HG02610 (cell line): ENCODE results near the gene CAMTA1.

ENCODE experiments used
- ATAC-seq: cut with Tn5 transposase; IDR thresholded peaks from one replicate; pipeline ENCODE4 v1.9.1; 2021; ENCODE audit warnings: mild to moderate bottlenecking, moderate library complexity; ENCODE audit not compliant: unreplicated experiment

The CAMTA1 gene

DNA sequence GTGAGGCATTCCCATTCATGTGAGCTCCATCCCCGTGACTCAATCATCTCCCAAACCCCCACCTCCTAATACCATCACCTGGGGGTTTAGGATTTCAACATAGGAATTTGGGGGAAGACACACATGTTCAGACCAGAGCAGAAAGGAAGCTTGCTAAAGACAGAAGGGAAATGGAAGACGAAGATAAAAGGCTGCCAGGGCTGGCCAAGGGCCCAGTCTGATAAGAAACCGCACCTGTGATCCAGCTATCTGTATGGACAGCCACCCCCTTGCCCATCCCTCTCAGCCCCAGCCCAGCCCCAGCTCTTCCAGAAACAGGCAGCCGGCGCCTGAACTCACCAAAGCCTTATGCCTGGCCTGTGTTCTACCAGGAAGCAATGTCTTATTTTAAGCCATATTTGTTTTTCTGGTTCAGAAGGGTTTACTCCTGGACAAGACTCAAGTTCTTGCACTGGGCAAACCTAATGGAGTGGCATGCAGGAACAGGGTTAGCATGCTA lies 787.4 kb downstream of the CAMTA1 start:
- no peak for ATAC-seq

DNA sequence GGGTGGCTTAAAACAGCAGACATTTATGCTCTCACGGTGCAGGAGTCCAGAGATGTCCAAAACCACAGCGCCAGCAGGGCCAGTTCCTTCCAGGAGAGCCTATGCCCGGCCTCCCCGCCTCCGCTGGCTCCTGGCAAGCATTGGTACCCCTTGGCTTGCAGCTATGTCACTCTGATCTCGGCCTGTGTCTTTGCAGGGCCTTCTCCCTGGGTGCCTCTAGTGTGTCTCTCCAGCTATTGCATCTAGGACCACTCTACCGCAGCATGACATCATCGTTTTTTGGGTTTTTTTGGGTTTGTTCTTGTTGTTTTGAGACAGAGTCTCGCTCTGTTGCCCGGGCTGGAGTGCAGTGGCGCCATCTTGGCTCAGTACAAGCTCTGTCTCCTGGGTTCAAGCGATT lies 788.2 kb downstream of the CAMTA1 start:
- ATAC-seq: no peak

DNA sequence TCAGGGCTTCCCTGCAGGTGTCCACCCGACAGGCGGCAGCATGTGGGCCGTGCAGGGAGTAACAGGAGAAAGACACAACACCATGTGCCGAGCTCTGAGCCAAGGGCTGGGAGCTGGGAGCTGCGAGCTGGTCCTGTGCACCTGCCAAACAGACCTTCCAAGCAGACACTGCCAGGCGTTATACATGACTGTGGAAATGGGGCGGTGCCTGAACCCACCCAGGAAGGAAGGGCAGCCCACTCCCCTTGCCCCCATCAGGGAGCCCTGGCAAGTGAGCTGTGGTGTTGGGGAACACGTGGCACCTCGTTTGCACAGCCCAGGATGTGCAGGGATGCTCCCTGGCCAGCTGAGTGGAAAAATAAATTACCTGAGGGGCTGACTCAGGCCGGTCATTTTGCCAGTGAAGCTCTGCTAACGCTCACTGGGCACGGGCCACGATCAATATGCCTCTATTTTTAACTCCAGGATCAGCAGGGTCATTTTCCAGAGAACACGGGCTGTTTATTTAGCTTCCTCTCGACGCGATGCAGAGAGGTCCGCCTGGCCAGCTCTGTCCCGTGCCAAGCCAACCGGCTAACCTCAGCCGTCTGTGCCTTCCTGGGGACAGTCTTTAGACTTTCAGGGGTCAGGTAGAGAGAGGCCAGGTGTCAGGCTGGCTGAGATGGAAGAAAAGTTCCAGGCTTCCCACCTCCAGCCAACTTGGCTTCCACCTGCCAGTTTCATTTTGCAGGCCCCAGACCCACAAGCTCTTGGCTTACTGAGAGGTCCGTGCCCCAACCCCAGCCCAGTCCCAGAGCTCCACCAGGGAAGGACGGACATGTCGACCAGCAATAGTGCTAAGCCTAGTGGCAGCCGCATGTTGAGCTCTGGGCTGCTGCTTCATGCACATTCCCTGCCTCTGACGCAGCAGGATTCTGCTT lies 789.1 kb downstream of the CAMTA1 start:
- ATAC-seq: no peak

DNA sequence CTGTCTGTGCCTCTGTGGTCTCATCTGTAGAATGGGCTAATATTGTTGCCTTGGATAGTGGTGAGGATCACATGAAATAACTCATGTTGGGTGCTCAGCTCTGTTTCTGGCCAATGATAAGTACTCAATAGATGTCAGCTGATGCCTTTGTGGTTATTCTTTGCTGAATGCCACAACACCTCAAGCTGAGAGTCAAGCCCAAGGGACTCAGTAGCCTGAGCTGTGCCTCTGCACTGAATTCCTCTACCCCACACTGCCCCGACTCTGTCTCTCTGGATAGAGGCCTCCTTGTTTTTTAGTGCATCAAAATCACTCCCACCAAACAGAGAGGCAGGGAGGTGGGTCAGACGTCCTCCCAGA lies 789.8 kb downstream of the CAMTA1 start:
- no peak for ATAC-seq

DNA sequence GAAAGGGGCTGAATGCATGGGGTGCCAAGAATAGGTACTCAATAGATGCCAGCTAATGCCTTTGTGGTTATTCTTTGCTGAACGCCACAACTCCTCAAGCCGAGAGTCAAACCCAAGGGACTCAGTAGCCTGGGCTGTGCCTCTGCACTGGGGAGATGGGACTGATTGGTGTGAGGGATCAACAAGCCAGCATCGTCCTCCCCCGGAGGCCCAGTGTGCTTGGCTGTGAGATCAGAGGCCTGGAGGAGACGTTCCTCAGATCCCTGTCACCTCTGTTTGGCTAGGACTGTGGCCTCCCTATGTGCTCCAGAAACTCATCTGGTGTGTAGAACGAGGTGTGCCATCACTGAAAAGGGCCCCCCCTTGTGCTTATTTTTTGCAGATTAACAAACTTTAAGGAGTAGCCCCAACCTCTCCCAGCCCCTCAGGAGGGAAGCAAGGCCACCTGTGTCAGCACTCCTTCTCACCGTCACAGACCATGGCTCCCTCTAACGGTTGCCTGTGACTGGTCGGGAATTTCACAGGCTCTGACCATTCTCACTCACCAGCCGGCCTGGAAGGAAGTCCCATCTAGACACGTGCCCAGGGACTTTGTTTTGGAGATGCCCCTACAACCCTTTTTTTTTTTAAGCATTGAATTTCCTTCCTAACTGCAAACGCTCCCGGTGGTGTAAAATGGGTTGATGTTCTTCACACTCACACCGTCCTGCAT lies 791.8 kb downstream of the CAMTA1 start:
- ATAC-seq: no peak

DNA sequence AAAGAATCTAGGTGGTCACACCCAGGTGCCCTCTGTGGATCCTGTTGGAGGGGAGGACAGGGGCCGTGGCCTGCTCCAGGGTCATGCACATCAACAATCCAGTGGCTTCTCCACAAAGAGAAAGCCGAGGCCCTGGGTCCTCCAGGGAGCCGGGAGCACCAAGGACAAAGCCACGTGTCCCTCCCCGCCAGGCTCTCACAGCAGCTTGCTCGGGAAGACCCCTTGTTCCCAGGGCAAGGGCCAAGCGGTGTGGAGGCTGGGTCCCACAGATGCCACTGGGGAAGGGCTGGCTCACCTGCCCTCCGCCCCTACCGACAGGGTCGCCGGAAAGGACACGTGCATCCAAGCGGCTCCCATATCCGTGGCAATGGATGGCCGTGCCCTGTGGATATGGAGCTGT lies 793.0 kb downstream of the CAMTA1 start:
- ATAC-seq: no peak

DNA sequence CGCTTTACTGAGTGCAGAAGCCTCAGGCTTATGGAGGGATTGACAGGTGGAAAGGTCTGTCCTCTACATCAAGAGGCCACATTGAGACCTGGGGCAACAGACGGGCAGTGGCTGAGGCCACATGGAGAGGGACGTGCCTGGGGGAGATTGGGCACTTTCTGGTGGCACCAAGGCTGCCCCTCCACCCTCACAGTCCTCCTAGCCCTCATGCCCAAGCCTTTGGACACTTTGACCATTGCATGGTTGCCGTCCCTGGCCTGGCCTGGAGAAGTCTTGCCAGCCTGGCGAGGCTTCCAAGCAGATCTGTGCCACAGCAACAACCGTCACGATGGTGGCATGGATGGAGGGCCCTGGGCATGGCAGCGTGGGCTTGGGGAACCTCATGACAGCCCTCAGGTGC lies 793.8 kb downstream of the CAMTA1 start:
- no peak for ATAC-seq

DNA sequence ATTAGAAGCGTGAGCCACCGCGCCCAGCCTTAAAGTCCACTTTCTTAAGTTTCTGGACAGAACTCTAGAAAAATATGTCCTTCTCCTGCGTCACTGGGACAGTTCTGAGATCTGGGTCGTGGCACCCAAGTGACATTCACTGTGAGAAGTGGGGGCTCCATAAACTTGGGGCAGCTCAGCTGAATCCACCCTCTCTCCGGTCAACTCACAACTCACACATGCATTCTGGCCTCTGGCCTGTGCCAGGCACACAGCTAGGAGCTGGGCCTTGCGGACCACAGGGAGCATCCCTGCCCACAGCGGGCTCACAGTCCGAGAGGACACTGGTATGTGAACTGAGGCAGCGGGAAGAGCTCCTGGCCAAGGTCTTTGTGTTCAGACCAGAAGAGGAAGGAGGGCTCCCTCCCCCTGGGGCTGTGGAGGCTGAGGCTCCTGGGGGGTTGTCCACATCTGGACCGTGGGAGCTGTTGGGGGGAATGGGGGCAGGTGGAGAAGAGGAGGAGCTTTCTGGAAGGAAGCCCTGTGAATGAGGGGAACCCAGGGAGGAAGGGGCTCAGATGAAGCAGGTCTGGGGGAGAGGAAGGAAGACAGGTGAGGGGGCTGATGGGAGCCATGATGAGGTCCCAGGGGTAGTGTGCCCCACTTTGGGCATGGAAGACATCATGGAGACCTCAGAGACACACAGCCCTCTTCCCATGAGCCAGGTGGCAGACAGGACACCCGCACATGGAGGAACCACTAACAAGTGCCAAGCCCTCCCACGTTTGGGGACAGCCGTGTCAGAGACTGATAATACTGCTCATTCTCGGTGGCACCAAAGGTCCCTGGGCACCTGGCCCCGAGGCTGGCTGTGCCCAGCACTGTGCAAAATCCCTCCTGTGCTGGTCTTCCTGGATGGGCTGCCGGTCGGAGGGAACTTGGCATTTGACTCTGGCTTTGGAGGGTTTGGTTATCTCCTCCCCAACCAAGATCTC lies 794.9 kb downstream of the CAMTA1 start:
- ATAC-seq: no peak

DNA sequence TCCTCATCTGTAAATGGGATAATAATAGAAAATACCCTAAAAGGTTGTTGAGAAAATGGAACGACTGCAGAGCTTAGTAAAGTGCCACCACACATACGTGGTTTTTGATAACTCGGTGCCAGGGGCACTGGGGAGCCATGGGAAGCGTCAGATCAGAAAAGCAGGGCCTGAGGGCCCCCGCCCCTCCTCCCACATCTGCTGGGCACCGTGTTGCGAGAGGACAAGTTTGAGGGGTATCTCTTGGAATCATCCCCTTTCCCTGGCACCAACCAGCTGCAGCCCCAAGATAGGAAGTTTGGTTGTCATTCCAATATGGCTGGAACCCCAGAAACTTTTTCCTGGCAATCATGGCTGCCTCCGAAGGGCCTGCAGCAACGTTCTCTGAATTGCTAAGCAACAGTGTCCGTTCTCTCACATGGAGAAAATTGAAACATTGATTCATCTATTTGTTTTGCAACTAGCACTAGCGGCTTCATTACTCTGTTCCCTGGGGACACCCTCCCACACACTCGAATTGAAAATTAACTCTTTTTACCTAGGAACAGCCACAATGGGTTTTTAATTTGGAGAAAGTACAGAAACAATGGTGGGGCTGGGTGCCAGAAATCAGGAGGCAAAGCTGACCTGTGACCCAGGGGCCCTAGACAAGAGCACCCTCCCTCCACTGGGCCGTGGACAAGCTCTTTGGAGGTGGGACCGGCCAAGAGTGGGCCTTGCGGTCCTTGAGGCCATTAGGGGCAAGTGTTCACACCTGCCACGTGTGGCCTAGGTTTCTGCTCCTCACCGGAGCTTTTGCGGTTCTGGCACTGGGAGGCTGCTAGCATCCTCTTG lies 795.9 kb downstream of the CAMTA1 start:
- no peak for ATAC-seq

DNA sequence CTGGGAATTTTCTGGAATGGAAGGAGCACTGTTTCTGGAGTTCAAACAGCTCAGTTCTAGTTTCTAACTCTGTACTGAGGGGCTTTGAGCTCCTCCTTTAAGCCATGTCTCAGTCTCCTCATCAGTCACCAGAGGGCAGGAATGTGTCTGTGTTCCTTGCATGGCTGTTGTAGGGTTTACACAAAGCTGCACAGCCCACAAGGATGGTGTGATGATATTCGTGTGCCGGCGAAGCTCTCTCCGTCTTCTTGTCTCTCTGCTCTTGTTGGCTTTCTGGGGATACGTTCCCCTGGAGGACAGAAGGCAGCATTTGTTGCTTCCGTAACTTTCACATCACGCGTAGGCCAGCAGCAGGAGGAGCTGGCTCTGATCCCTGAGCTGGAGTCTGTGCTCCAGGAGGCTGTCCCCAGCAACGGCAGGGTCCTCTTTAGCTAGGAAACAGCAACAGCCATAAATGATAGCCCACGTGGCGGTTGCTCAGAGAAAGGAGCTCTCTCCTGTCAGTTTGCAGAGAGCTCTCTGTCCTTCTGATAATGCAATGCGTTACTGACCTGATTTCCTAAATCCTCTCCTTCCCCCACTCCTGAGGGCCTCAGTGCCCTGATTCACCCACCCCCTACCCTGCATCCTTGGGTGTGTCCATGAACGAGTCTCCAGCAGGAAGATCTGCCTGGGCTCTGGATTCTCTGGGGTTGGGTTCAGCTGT lies 796.7 kb downstream of the CAMTA1 start:
- ATAC-seq: no peak

DNA sequence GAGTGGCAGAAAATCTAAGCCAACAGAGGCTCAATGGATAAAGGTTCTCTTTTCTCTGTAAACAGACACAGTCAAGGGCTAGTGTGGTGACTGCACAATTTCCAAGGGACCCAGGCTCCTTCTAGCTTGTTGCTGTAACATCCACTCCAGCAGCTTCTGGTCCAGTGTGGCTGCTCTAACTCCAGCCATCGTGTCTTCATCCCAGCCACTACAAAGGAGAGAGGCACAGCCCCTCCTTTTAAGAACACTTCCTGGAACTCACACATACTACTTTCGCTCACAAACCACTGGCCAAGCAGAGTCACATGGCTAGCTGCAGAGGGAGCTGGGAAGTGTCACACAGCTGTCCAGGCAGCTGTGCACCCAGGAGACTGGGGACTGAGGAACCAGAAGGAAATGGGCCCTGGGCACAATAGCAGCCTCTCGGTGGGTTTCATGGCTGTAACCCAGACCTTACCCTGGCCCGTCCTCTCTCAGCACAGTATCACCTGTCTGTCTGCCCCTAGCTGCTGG lies 797.3 kb downstream of the CAMTA1 start:
- no peak for ATAC-seq

DNA sequence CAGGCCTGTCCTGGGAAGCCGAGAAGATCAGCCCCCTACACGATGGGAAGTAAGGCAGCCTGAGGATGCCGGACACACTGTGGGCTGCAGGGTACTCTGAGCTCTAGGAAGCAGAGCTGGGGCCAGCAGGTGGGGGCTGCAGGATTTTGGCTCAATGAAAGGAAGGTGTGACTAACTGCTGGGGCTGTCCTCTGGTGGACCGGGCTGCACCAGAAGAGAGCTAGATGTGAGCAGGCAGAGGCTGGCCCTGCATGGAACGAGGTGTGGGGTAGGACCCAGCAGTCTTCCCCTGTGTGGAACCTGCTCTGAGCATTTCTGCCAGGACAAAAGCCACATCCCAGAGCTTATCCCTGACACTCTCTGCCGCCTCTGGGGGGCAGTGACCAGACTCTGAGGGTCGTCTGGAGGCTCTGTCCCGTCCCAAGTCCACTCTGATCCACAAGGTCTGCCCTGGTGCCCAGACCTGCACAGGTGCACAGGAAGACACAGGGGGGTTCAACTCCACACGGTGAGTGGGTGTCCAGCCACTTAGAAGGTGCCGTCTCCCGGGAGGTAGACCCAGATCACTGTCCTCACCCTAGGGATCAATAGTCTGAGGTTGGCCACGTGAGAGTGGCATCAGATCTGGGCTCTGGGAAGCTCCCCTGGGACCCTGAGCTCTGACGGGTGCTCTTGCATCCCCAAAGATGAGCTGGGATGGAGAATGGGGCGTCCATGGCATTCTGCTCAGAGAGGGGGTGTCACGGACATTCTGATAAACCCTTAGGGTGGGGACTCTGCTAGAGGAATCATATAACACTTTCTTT lies 798.2 kb downstream of the CAMTA1 start:
- ATAC-seq: no peak

DNA sequence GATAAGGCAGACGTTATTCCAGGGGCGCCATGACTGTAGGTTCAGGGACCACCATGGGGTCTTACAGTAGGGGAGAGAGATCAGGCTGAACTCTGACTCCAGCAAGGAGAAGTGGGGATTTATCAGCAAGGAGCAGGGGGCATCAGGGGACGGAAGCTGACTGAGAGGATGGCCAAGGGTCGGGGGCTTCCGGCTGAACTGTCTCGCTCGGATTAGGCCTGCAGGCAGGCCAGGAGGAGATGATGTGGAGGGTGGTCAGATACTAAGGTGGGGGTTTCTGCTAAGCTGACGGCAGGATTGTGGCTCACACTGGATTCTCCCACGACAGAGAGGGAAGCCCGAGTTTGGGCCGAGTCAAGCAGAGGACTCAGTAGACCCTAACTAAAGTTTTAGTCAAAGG lies 798.9 kb downstream of the CAMTA1 start:
- ATAC-seq: no peak

DNA sequence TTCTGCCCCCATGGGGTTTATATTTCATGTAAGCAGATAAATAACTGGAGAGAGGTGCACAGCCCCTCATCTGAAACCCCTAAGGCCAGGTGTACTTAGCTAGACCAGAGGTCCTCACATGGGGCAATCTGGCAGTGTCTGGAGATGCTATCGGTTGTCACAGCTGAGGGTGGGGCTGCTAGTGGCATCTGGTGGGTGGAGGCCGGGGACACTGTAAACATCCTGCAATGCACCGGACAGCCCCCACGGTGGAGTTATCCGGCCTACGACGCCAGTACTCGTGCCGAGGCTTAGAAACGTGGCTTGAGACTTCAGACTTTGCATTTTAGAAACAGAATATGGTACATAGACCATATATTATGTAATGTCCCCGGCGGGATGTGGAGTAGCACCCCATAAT lies 799.4 kb downstream of the CAMTA1 start:
- ATAC-seq: no peak

DNA sequence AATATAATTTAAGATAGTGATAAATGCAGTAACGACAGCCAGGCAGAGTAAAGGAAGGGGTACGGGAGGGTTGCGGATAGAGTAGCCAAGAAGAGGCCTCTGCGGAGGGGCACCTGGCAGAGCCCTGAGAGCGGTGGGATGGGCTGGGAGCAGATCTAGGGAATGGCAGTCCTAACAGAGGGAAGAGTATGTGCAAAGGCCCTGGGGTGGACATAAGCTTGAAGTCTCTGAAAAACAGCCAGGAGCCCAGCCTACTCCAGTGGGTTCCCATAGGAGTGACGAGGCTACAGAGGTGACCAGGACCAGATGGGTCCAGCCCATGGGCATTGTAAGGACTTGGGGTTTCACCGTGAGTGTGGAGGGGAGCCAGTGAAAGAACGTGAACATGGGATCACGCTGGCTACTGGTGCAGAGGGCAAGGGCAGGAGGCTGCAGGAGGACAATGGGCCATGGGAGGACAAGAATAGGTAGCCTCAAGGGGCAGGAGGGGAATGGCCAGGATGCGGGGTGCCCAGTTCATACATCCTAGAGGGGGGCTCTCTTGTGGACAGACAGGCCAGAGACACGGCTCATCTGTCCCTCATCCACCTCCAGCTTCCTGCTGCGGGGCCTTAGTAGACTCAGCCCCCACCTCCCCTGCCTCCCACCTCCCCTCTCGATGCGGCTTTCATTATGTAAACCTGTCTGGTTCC lies 800.1 kb downstream of the CAMTA1 start:
- ATAC-seq: no peak

DNA sequence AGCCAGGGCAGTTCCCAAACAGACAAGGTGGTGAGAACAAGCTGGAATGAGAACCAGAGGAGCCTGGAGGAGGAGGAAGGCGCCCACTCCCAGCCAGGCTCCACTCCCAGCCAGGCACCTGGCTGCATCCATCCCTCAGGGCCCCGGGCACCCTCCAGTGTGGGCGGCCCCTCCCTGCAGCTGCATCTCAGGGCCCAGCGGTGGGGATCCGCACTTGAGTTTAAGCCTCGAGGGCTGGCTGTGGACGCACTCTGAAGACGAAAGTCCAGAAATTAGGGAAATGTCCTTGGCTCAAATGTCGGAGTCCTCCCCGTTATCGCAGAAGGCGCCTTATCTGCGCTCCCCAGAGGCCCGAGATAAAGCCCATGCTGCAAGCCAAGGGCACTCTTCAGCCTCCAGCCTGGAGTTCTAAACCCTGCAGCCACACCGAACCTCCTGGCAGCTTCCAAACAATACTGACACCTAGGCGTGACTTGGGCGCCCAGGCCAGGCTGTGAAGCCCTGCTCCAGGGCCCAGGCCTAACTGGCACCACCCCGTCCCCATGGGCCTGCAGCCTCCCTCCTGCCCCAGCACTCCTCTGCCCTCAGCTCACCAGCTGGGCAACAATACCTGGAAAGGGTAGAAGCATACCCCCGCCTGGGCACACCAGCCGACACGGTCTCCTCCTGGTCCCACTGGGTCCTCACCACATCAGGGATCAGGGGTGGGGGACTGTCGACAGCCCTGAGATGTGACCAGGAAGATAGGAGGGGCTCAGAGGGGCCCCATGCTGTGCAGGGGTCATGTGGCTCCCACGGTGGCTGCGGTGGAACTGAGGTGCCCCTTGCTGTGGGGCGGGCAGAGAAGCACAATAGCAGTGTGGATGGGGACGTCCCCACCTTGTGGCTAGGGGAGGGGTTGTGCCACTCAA lies 801.0 kb downstream of the CAMTA1 start:
- ATAC-seq: no peak
